22Rv1 (cell line): ENCODE measurements around the gene PLCB4.
"Not testable (repeated sequence)": the region's sequence is repeated elsewhere in the genome, so short reads cannot be mapped to it uniquely, and the experiment has no call there.

Experiments
- ZFX ChIP-seq: fragments of 450-650 bp; IDR thresholded peaks from 2 replicates; pipeline ENCODE4 v1.6.1; 2017; ENCODE audit warnings: antibody characterized with exemption, borderline replicate concordance
- TF ChIP-seq, protein P1 (sequence below): fragments of 450-650 bp; IDR thresholded peaks from 2 replicates; pipeline ENCODE4 v1.5.1; 2017; ENCODE audit warnings: mild to moderate bottlenecking

DNA sequence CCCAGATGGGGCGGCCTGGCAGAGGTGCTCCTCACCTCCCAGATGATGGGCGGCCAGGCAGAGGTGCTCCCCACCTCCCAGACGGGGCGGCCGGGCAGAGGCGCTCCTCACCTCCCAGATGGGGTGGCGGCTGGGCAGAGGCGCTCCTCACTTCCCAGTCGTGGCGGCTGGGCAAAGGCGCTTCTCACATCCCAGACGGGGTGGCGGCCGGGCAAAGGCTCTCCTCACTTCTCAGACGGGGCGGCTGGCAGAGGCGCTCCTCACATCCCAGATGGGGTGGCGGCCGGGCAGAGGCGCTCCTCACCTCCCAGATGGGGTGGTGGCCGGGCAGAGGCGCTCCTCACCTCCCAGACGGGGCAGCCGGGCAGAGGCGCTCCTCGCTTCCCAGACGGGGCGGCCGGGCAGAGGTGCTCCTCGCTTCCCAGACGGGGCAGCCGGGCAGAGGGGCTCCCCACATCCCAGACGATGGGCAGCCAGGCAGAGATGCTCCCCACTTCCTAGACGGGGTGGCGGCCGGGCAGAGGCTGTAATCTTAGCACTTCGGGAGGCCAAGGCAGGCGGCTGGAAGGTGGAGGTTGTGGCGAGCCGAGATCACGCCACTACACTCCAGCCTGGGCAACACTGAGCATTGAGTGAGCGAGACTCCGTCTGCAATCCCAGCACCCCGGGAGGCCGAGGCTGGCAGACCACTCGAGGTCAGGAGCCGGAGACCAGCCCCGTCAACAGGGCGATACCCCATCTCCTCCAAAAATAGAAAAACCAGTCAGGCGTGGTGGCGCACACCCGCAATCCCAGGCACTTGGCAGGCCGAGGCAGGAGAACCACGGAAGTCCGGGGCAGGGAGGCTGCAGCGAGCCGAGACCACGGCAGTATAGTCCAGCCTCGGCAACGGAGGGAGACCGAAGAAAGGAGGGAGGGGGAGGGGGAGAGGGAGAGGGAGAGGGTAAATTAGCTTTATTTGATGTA, 316.7 kb downstream of the PLCB4 start:
- TF ChIP-seq, protein P1, sequence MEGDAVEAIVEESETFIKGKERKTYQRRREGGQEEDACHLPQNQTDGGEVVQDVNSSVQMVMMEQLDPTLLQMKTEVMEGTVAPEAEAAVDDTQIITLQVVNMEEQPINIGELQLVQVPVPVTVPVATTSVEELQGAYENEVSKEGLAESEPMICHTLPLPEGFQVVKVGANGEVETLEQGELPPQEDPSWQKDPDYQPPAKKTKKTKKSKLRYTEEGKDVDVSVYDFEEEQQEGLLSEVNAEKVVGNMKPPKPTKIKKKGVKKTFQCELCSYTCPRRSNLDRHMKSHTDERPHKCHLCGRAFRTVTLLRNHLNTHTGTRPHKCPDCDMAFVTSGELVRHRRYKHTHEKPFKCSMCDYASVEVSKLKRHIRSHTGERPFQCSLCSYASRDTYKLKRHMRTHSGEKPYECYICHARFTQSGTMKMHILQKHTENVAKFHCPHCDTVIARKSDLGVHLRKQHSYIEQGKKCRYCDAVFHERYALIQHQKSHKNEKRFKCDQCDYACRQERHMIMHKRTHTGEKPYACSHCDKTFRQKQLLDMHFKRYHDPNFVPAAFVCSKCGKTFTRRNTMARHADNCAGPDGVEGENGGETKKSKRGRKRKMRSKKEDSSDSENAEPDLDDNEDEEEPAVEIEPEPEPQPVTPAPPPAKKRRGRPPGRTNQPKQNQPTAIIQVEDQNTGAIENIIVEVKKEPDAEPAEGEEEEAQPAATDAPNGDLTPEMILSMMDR, result not testable (repeated sequence)
- not testable (repeated sequence) for TF ChIP-seq ZFX
